Measurements from ENCODE around the gene OVCA2.
A peak's percentile ranks its signal among the peaks of the same experiment; 100 is the strongest.

The OVCA2 gene

GRCh38 chr17:2042933-2043332 is 1.1 kb downstream of the OVCA2 start:
- Histone ChIP-seq H3K4me3 (peak overlapping the region; percentile 85), H3K27ac (peak overlapping the region; percentile 95; the same call in 1 of the 2 replicates), H4K20me1 (peaks cover 15% of the 10 kb centered on the region; the same call in 1 of the 2 replicates), H3K9me3 (no peaks in the 10 kb centered on the region), H3K4me1 (peaks cover 32% of the 10 kb centered on the region), H3K4me2 (peak overlapping the region; percentile 93), H3K9ac (peak overlapping the region; percentile 93; the same call in 1 of the 2 replicates), H3K27me3 (no peaks in the 10 kb centered on the region), H3K36me3 (peaks cover 43% of the 10 kb centered on the region)
- TF ChIP-seq Cebpa-rat (IDR thresholded peaks at IDR 0.05) = no peak

GRCh38 chr17:2043785-2044184 is 2.0 kb downstream of the OVCA2 start:
- Histone ChIP-seq H3K4me1 (peaks cover 32% of the 10 kb centered on the region), H3K27ac (no peak overlapping the region), H3K4me3 (no peak overlapping the region), H3K36me3 (peaks cover 35% of the 10 kb centered on the region), H3K27me3 (peaks cover 3% of the 10 kb centered on the region; the same call in 1 of the 2 replicates), H3K9me3 (no peaks in the 10 kb centered on the region), H3K4me2 (no peak overlapping the region), H3K9ac (0 out of 2 replicates have a peak overlapping the region, but pooled peaks have one; percentile 4), H4K20me1 (peaks cover 15% of the 10 kb centered on the region; the same call in 1 of the 2 replicates)
- TF ChIP-seq Cebpa-rat (IDR thresholded peaks at IDR 0.05) = no peak

GRCh38 chr17:2044263-2044894 is 2.6 kb downstream of the OVCA2 start:
- TF ChIP-seq Cebpa-rat (IDR thresholded peaks at IDR 0.05) = no peak
- H3K4me1 ChIP-seq = peaks cover 37% of the 10 kb centered on the region
- no peak overlapping the region for H3K4me3 ChIP-seq
- no peak overlapping the region for H3K4me2 ChIP-seq
- 0 out of 2 replicates have a peak overlapping the region, but pooled peaks have one; percentile 4 for H3K9ac ChIP-seq
- peaks cover 32% of the 10 kb centered on the region for H3K36me3 ChIP-seq
- H3K27ac ChIP-seq = no peak overlapping the region
- no peaks in the 10 kb centered on the region for H3K9me3 ChIP-seq
- peaks cover 9% of the 10 kb centered on the region for H3K27me3 ChIP-seq
- peaks cover 15% of the 10 kb centered on the region; the same call in 1 of the 2 replicates for H4K20me1 ChIP-seq

DNA sequence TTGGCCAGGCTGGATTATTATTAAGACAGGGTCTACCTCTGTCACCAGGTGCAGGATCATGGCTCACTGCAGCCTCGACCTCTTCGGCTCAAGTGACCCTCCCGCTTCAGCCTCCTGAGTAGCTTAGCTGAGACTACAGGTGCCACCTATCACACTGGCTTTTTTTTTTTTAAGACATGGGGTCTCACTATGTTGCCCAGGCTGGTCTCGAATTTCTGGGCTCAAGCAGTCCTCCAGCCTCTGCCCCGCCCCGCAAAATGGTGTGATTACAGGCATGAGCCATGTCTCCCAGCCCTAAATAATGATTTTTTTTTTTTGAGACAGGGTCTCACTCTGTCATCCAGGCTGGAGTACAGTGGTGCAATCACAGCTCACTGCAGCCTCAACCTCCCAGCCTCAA is 5.8 kb downstream of the OVCA2 start:
- H3K9ac ChIP-seq = no peak overlapping the region
- peaks cover 40% of the 10 kb centered on the region for H3K4me1 ChIP-seq
- H3K9me3 ChIP-seq = no peaks in the 10 kb centered on the region
- no peak for TF ChIP-seq Cebpa-rat (IDR thresholded peaks at IDR 0.05)
- H3K4me3 ChIP-seq = no peak overlapping the region
- peaks cover 16% of the 10 kb centered on the region for H3K36me3 ChIP-seq
- H4K20me1 ChIP-seq = peaks cover 23% of the 10 kb centered on the region
- no peak overlapping the region for H3K27ac ChIP-seq
- peaks cover 35% of the 10 kb centered on the region for H3K27me3 ChIP-seq
- no peak overlapping the region for H3K4me2 ChIP-seq

GRCh38 chr17:2048805-2049204 is 7.0 kb downstream of the OVCA2 start:
- Histone ChIP-seq H3K4me3 (no peak overlapping the region), H3K4me2 (peak overlapping the region; percentile 98), H3K9ac (0 out of 2 replicates have a peak overlapping the region, but pooled peaks have one; percentile 67), H3K27me3 (peaks cover 46% of the 10 kb centered on the region), H4K20me1 (peaks cover 28% of the 10 kb centered on the region), H3K4me1 (peaks cover 35% of the 10 kb centered on the region), H3K27ac (no peak overlapping the region), H3K36me3 (peaks cover 5% of the 10 kb centered on the region; the same call in 1 of the 2 replicates), H3K9me3 (no peaks in the 10 kb centered on the region)
- TF ChIP-seq Cebpa-rat (IDR thresholded peaks at IDR 0.05) = no peak

- Histone ChIP-seq H3K27ac (no peak overlapping the region), H3K4me1 (peaks cover 39% of the 10 kb centered on the region), H3K36me3 (no peaks in the 10 kb centered on the region), H3K9ac (peak overlapping the region; percentile 67), H3K4me2 (peak overlapping the region; percentile 98), H3K9me3 (no peaks in the 10 kb centered on the region), H4K20me1 (peaks cover 31% of the 10 kb centered on the region), H3K27me3 (peaks cover 54% of the 10 kb centered on the region), H3K4me3 (peak overlapping the region; percentile 77)
- no peak for TF ChIP-seq Cebpa-rat (IDR thresholded peaks at IDR 0.05)
Observed at GRCh38 chr17:2049333-2050299, 7.8 kb downstream of the OVCA2 start.

- H3K4me2 ChIP-seq = peak overlapping the region; percentile 95
- TF ChIP-seq Cebpa-rat (IDR thresholded peaks at IDR 0.05) = no peak
- no peaks in the 10 kb centered on the region for H3K36me3 ChIP-seq
- H3K9me3 ChIP-seq = no peaks in the 10 kb centered on the region
- H4K20me1 ChIP-seq = peaks cover 39% of the 10 kb centered on the region
- peak overlapping the region; percentile 77 for H3K4me3 ChIP-seq
- H3K27ac ChIP-seq = no peak overlapping the region
- peaks cover 40% of the 10 kb centered on the region for H3K4me1 ChIP-seq
- peaks cover 63% of the 10 kb centered on the region for H3K27me3 ChIP-seq
- H3K9ac ChIP-seq = no peak overlapping the region
Observed at GRCh38 chr17:2050300-2051060, 8.7 kb downstream of the OVCA2 start.

GRCh38 chr17:2051061-2051932 is 9.5 kb downstream of the OVCA2 start:
- Histone ChIP-seq H3K9ac (no peak overlapping the region), H3K4me2 (peak overlapping the region; percentile 95), H3K27me3 (peaks cover 71% of the 10 kb centered on the region), H3K4me1 (peaks cover 44% of the 10 kb centered on the region), H3K36me3 (no peaks in the 10 kb centered on the region), H3K27ac (no peak overlapping the region), H3K4me3 (peak overlapping the region; percentile 77), H4K20me1 (peaks cover 45% of the 10 kb centered on the region), H3K9me3 (no peaks in the 10 kb centered on the region)
- TF ChIP-seq Cebpa-rat (IDR thresholded peaks at IDR 0.05) = no peak
